HG03103 (cell line): ENCODE measurements around the gene KCNMB3.
"Not testable (repeated sequence)": the region's sequence is repeated elsewhere in the genome, so short reads cannot be mapped to it uniquely, and the experiment has no call there.

Source experiments
- ATAC-seq: cut with Tn5 transposase; IDR thresholded peaks from one replicate; pipeline ENCODE4 v1.9.1; 2021; ENCODE audit warnings: low read depth; ENCODE audit not compliant: unreplicated experiment

Gene KCNMB3

DNA sequence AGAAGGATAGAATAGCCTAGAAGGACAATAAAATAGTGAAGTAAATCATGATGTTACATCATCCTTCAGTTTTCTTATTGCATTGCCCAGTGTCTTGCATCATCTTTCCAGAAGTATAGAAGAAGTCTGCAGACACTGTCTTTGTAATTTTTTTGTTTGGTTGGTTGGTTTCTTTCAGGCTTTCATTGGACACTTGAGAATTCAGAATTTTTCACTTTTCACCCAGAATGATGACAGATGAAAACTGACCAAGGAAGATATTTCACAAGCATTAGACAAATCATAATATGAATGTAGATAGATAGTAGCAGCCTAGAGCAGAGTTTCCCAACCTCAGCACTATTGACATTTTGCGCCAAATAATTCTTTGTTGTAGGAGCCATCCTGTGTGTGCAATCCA lies 35.4 kb downstream of the KCNMB3 start:
- not testable (repeated sequence) for ATAC-seq

DNA sequence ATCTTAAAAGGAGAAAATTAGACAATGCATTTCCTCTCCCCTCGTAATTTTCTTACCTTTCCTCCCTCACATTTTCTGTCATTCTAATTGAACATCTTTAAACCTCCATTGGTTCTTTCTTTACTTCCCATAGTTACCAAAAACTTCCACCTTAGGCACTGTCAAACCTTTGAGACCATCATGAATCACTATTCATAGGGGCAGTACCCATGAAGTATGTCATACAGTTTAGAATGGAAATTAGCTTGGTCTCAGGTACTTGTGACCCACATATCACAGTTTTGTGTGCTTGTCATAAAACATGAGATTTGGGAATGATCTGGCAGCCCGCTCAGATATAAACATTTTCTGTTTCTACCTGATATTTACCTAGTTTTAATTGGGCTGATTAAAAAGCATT lies 50.1 kb downstream of the KCNMB3 start:
- ATAC-seq: no peak

DNA sequence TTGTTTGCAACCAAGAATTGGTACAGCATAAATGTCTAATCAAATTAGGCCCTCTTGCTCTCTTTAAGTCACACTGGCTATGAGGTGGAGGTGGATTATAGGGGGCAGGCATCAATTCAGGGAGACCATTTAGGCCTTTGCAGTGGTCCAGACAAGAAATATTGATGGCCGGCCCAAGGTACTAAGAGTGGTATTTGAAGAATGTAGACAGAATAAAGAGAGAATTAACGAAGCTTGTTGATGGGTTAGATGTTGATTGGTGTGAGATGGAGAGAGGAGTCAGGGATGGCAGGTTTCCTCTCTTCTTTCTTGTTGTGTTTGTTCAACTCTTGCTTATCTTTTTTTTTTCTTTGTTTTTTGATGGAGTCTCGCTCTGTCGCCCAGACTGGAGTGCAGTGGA lies 54.2 kb downstream of the KCNMB3 start:
- ATAC-seq: no peak

DNA sequence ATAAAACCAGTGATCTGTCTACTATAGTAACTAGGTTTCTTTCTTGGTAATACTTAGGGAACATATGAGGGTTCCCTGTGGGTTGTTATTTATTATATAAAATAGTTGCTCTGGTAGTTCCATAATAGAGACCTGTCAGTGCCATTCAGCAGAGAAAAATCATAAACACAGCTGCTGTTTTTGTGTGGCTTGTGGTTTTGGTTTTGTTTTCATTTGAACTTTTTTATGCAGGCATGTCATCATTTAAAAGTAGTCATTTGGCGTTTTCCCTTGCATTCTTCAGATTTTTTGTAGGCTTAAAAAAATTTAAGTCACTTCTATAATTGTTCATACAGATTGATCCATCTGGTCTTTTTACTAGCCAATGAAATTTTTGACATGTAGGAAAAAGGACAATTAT lies 54.8 kb downstream of the KCNMB3 start:
- ATAC-seq: peak; percentile 86

DNA sequence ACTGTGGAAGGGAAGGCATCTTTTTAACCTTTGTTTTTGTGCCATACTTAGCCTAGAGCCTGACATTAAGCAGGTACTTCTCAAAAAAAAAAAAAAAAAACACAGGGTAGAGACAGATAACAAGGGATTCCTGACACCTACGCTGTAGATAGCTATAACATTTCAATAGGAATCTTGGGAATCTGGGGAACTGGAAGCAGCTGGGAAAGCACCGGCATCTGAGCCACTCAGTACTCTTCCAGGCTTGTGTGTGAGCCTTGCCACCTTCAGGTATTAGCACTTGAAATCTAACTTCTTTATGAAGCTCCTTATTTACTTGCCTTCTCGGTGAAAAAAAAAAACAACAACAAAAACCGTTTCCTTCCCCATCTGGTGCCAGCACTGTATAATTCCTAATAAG lies 56.0 kb downstream of the KCNMB3 start:
- ATAC-seq: no peak
